Measurements from ENCODE around the gene RAB11FIP2.

DNA sequence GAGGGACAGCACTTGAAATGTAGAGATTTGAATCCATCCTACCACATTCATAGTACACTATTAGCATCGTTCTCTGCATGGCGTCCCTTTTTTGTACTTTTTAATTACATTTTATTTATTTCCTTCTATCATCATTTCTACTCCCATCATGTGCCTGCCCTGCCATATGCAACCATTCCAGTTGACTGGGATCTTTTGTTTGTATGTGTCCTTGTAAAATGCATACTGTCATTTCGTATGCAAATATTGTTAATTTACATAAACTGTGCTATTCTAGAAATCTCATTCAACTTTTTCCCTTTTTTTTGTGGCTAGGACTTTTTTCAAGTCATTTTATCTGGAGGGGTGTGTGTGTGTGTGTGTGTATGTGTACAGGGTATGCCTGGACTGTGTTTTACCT is 57.9 kb downstream of the RAB11FIP2 start:
- TF ChIP-seq YY1 (IDR thresholded peaks at IDR 0.05; ENCODE audit: insufficient read depth, insufficient read length) (no peak), ZNF274 (IDR thresholded peaks at IDR 0.05; ENCODE audit: low read depth, low read length) (no peak)

All from NT2/D1 (cell line).